Cardiac muscle cell (in vitro differentiated cells and primary cell): Measurements from ENCODE around the gene DTHD1. TPM values are rescaled to one million over a fixed set of nuclear protein-coding genes. Genes with fewer than 3 reads are reported as not detected.

Experiments used
- DNase-seq, 2 donors: peaks; one replicate each; pipeline versions ENCODE4 v3.0.0 to v3.0.0-alpha.2; 2010 to 2017; ENCODE audit warnings: low read depth in 1 of 2, low spot score in 1 of 2
- H3K27ac ChIP-seq: fragments of 200-600 bp; sonication (generic); 2 replicates; pipeline ENCODE4 v1.5.1; 2016
- H3K27me3 ChIP-seq: fragments of 200-600 bp; sonication (generic); 2 replicates; pipeline ENCODE4 v1.6.0; 2016; ENCODE audit warnings: control low read depth
- H3K36me3 ChIP-seq: fragments of 200-600 bp; sonication (generic); 2 replicates; pipeline ENCODE4 v1.5.1; 2016; ENCODE audit warnings: control low read depth
- H3K4me1 ChIP-seq: fragments of 200-600 bp; sonication (generic); 2 replicates; pipeline ENCODE4 v1.8.1; 2017; ENCODE audit warnings: low read depth, mild to moderate bottlenecking, mixed run types
- H3K4me3 ChIP-seq: fragments of 200-600 bp; sonication (generic); 2 replicates; pipeline ENCODE4 v1.5.1; 2016; ENCODE audit warnings: mild to moderate bottlenecking
- H3K9me3 ChIP-seq: fragments of 200-600 bp; sonication (generic); 2 replicates; pipeline ENCODE4 v1.5.1; 2017; ENCODE audit warnings: low read depth, mild to moderate bottlenecking, control low read depth
- CTCF ChIP-seq: IDR thresholded peaks from 2 replicates; pipeline ENCODE4 v1.5.1; 2012; ENCODE audit warnings: low read depth, mild to moderate bottlenecking, low read length
- polyA plus RNA-seq: library from polyadenylated mRNA; unstranded; fragments of >200 nt; fragmentation: Nextera tagmentation; extraction: Ambion mirVana; gene quantifications from 2 replicates; pipeline ENCODE4 v1.2.1, GENCODE V29; 2016
- total RNA-seq: library from RNA; depleted of rRNA; stranded (reverse); fragments of >200 nt; gene quantifications from 2 replicates; pipeline ENCODE4 v1.2.3, GENCODE V29; 2016

DTHD1 gene
- total and polyA plus RNA-seq, 2 experiments from 2014 or later, result not detected

DNA sequence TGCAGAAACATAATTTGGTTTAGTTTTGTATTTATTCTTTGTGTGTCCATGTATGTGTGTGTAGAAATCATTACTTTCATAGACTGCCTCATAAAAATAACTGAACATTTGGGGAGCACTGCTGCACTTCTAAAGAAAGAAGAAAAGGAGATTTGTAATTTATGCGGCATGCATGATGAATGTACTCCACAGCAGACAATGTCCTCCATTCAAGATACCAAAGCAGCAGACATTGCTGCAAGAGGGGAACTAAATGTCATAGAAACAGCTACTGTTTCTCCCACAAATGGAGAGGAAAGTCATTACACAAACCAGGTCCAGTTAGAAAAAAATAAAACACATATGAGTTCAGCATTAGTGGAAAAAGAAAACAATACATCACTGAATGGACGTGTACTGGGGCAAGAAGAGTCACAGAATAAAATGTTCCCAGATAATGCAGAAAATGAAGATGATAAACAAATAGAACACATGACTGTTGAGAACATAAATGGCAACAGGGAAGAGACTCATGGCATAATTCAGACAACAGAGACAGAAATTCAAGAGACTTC is 2.6 kb downstream of the DTHD1 start:
- no peak for TF ChIP-seq CTCF
- no peak for DNase-seq
- Histone ChIP-seq H3K36me3 (no peaks in the 10 kb centered on the region), H3K9me3 (no peaks in the 10 kb centered on the region), H3K4me3 (no peak overlapping the region), H3K27ac (no peak overlapping the region), H3K4me1 (peaks cover 14% of the 10 kb centered on the region), H3K27me3 (no peaks in the 10 kb centered on the region)

- no peaks in the 10 kb centered on the region for H3K9me3 ChIP-seq
- TF ChIP-seq CTCF, result no peak
- no peak overlapping the region for H3K27ac ChIP-seq
- no peak for DNase-seq
- H3K4me1 ChIP-seq, result peaks cover 4% of the 10 kb centered on the region
- no peaks in the 10 kb centered on the region for H3K27me3 ChIP-seq
- no peak overlapping the region for H3K4me3 ChIP-seq
- no peaks in the 10 kb centered on the region for H3K36me3 ChIP-seq
Observed at GRCh38 chr4:36285784-36286480, 4.5 kb downstream of the DTHD1 start.

GRCh38 chr4:36286481-36286871 is 5.1 kb downstream of the DTHD1 start:
- H3K9me3 ChIP-seq, result no peaks in the 10 kb centered on the region
- H3K27me3 ChIP-seq, result no peaks in the 10 kb centered on the region
- H3K4me1 ChIP-seq, result no peaks in the 10 kb centered on the region
- H3K4me3 ChIP-seq, result no peak overlapping the region
- DNase-seq, result no peak
- no peak for TF ChIP-seq CTCF
- no peaks in the 10 kb centered on the region for H3K36me3 ChIP-seq
- H3K27ac ChIP-seq, result no peak overlapping the region

GRCh38 chr4:36288731-36289426 is 7.5 kb downstream of the DTHD1 start:
- TF ChIP-seq CTCF, result no peak
- Histone ChIP-seq H3K27ac (no peak overlapping the region), H3K4me1 (no peaks in the 10 kb centered on the region), H3K36me3 (no peaks in the 10 kb centered on the region), H3K27me3 (no peaks in the 10 kb centered on the region), H3K9me3 (no peaks in the 10 kb centered on the region), H3K4me3 (no peak overlapping the region)
- no peak for DNase-seq

GRCh38 chr4:36290641-36291040 is 9.2 kb downstream of the DTHD1 start:
- H3K4me3 ChIP-seq, result no peak overlapping the region
- no peaks in the 10 kb centered on the region for H3K4me1 ChIP-seq
- no peaks in the 10 kb centered on the region for H3K27me3 ChIP-seq
- no peak for TF ChIP-seq CTCF
- no peak overlapping the region for H3K27ac ChIP-seq
- H3K9me3 ChIP-seq, result no peaks in the 10 kb centered on the region
- no peak for DNase-seq
- H3K36me3 ChIP-seq, result no peaks in the 10 kb centered on the region
